SK-N-SH (cell line): ENCODE data around the gene PALLD.

Experiments
- CHD2 ChIP-seq: fragments of 150-350 bp; IDR thresholded peaks from 2 replicates; pipeline ENCODE4 v1.6.1; 2018; ENCODE audit warnings: low read length; ENCODE audit not compliant: partially characterized antibody
- CTCF ChIP-seq: fragments of 200-600 bp; sonication (generic); IDR thresholded peaks from 2 replicates; pipeline ENCODE4 v1.6.1; 2017; ENCODE audit warnings: antibody characterized with exemption, mild to moderate bottlenecking, moderate library complexity
- EZH2phosphoT487 ChIP-seq: fragments of 200-600 bp; sonication (generic); IDR thresholded peaks from 2 replicates; pipeline ENCODE4 v1.6.1; 2017; ENCODE audit warnings: low read depth, mixed run types, mild to moderate bottlenecking, antibody characterized with exemption, moderate library complexity, borderline replicate concordance
- JUND ChIP-seq: IDR thresholded peaks from 2 replicates; pipeline ENCODE4 v1.4.0; 2012
- NFIC ChIP-seq: IDR thresholded peaks from 2 replicates; pipeline ENCODE4 v1.4.0; 2012; ENCODE audit warnings: borderline replicate concordance
- PBX3 ChIP-seq: IDR thresholded peaks from 2 replicates; pipeline ENCODE4; 2012
- POLR2AphosphoS5 ChIP-seq: IDR thresholded peaks from 2 replicates; pipeline ENCODE4 v1.6.1; 2012; ENCODE audit warnings: low read depth, low read length
- RAD21 ChIP-seq: IDR thresholded peaks from 2 replicates; pipeline ENCODE4 v1.6.1; 2012; ENCODE audit warnings: mild to moderate bottlenecking, low read length
- SIN3A ChIP-seq: IDR thresholded peaks from 2 replicates; pipeline ENCODE4 v1.6.1; 2012; ENCODE audit warnings: low read depth, mild to moderate bottlenecking, low read length, moderate library complexity, borderline replicate concordance
- TAF1 ChIP-seq: IDR thresholded peaks from 2 replicates; pipeline ENCODE4 v1.6.1; 2012; ENCODE audit warnings: low read depth, mild to moderate bottlenecking, low read length, moderate library complexity, borderline replicate concordance
- TCF12 ChIP-seq: IDR thresholded peaks from 2 replicates; pipeline ENCODE4 v1.4.0; 2012
- USF2 ChIP-seq: fragments of 150-350 bp; IDR thresholded peaks from 2 replicates; pipeline ENCODE4 v1.6.1; 2017; ENCODE audit warnings: antibody characterized with exemption, low read length, low read depth, borderline replicate concordance

- TF ChIP-seq RAD21 (peak; percentile 54), CHD2 (peak; percentile 12), CTCF (peak; percentile 58), TCF12 (no peak), JUND (no peak), NFIC (no peak), PBX3 (no peak), EZH2phosphoT487 (no peak), POLR2AphosphoS5 (no peak), USF2 (no peak), TAF1 (no peak), SIN3A (no peak)
These were observed 336.1 kb downstream of the PALLD start for GRCh38 chr4:168832763-168833575.
